Activated T-cell treated with anti-CD3 and anti-CD28 coated beads, Interleukin-2, amount 50 U/mL, for 48 hours (primary cell): ENCODE data around the gene PTGR2.
"Not testable (repeated sequence)": the region's sequence is repeated elsewhere in the genome, so short reads cannot be mapped to it uniquely, and the experiment has no call there.

Experiments used
- DNase-seq, 2 experiments: peaks; one replicate each; pipeline ENCODE4 v3.0.0-alpha.2; 2020

Gene PTGR2

GRCh38 chr14:73887694-73888459, 36.2 kb downstream of the PTGR2 start:
- no peak for DNase-seq

- DNase-seq = no peak
Measured at GRCh38 chr14:73888460-73888725, 36.8 kb downstream of the PTGR2 start.

- DNase-seq = no peak
Measured at GRCh38 chr14:73888971-73889370, 37.3 kb downstream of the PTGR2 start.

GRCh38 chr14:73889376-73889775, 37.7 kb downstream of the PTGR2 start:
- DNase-seq = no peak

GRCh38 chr14:73894180-73894687, 42.6 kb downstream of the PTGR2 start:
- DNase-seq = not testable (repeated sequence)

GRCh38 chr14:73895939-73896338, 44.3 kb downstream of the PTGR2 start:
- no peak for DNase-seq

GRCh38 chr14:73896521-73896920, 44.9 kb downstream of the PTGR2 start:
- no peak for DNase-seq

- DNase-seq = no peak
Measured at GRCh38 chr14:73903028-73903427, 51.4 kb downstream of the PTGR2 start.

GRCh38 chr14:73909681-73910080, 58.0 kb downstream of the PTGR2 start:
- no peak for DNase-seq

GRCh38 chr14:73913256-73913655, 61.6 kb downstream of the PTGR2 start:
- no peak for DNase-seq

GRCh38 chr14:73916324-73916723, 64.7 kb downstream of the PTGR2 start:
- DNase-seq = no peak

GRCh38 chr14:73919457-73919856, 67.8 kb downstream of the PTGR2 start:
- not testable (repeated sequence) for DNase-seq

- DNase-seq = no peak
Measured at GRCh38 chr14:73924337-73924736, 72.7 kb downstream of the PTGR2 start.
